ENCODE measurements around the gene FERMT3.

Gene FERMT3

DNA sequence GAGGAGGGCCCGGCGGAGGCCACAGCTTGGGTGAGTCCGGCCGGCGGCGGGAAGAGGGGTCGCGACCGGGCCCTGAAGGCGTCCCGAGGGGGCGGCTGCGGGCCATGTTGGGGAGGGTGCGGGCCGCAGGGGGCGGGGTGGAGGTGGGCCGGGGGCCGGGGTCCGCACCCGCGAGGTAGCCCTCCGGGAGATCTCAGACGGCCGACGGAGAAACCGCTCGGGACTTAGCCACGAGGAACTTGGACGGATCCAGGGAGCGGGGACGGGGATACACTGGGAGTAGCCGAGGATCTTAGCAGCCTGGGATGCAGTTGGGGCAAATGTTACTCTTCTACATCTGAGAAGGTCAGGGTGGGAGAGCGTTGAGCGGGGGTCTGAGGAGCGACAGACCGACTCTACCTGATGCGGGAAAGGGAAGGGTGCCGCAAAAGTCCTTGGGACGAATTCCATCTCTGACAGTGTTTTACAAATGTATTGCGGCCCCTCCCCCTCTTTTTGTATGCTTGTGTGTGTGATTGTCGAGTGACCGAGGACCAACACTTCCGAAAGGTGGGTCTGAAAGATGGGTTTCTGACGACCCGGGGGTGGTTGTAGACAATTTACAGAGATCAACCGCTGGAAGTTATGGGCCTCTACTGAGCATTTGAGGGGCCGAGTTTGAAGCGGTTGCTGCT is 19.9 kb upstream of the FERMT3 start:
- peak; percentile 40 for DNase-seq

DNA sequence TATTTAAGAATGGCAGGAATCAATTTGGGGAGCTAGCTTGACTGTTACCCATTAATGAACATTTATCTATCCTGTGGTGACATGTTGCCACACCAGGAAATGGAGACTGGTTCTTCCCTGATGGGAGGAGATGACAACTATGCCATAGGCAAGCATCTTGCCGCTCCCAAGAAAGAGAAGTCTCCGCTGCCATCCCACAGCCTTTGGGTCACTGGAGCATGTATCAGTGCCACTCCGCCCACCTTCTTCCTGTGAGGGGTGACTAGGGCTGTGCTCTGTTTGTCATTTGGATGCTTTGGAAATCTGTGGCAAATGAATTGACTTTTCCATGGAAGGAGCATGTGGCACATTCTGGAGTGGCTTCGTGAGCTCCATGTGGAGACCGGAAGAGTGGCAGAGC is 14.1 kb upstream of the FERMT3 start:
- no peak for DNase-seq

DNA sequence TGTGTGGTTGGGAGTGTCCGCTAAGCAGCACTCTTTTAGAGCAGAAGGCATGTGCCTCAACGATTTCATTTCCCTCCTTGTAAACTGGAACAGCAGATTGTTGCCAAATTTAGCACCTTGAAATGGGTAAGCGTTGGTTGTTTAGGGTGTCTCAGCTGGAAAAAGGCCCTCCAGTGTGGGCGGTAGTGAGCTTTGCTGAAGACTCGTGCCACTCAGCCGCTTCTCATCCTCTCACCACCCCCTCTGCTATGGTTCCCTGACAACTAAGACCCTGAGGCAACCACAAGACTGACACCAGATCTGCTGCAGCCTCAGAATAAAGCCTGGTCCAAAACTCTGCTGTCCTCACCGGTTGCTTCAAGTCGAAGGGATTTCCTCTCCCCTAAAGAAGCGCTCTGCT is 9.9 kb upstream of the FERMT3 start:
- no peak for DNase-seq

DNA sequence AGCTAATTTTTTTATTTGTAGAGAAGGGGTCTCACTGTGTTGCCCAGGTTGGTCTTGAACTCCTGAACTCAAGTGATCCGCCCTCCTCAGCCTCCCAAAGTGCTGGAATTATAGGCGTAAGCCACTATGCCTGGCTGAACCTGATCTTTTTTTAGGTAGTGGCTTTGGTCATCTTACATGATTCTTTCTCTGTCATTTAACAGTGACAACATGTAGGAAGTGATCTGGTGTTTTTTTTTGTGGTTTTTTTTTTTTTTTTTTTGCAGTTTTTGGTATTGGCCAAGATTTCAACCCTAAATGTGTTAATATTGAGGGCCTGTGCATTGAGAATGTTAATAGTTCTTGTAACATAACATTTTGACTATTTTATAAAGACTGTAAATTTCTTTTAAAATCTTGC is 8.0 kb upstream of the FERMT3 start:
- DNase-seq: peak; percentile 44

DNA sequence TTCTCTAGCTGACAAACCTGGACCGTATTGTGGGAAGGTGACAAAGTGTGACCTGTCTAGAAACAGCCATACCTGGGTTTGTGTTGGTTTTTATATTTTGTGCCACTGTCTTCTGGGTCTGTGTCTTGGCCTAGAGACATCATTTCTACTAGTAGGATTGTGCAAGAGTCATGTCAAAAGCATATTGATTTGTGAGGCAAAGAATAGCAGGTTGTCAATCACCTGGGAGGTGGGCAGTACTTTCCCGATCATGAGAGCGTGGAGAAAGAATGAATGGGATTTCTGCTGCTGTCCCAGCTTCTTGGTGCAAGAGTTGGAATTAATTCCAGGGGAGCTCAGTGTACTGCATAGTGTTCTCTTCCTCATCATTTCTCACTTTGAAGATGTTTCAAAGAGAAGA is 5.0 kb upstream of the FERMT3 start:
- DNase-seq: no peak

DNA sequence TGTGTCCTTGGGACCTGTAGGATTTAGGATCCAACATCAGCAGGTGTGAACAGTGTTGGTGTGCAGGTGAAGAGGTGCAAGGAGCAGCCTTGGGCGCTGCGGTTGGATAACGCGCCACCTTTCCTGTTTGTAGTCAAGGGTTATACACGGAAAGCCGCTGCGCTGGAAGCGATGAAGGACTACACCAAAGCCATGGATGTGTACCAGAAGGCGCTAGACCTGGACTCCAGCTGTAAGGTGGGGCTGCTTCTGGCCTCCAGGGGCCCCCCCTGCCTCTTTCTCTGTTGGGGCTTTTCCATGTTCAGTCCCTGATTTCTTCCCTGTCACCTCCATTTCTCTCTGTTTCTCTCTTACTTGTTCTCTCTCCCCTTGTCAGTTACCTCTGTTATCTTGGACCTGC is 3.5 kb upstream of the FERMT3 start:
- no peak for DNase-seq

DNA sequence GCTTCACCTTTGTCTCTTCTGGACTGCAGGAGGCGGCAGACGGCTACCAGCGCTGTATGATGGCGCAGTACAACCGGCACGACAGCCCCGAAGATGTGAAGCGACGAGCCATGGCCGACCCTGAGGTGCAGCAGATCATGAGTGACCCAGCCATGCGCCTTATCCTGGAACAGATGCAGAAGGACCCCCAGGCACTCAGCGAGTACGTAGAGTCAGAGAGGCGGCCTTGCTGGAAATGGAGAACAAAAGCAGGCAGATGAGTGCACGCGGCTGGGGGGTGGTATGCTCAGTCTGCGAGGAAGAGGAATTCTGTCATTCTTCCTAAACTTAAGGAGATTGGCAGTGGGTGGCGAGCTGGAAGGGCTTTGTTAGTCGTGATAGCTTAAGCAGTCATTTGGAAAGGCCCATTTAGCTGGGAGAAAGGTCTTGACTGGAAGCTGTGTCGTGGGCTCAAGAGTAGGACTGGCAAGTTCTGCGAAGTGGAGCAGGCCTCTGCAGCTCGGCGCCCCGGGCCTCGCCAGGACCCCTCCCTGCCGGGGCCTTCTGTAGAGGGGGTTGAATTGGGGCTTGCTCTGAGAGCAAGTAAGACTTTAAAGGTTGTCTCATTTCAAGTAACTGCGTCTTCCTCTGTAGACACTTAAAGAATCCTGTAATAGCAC is 3.0 kb upstream of the FERMT3 start:
- no peak for DNase-seq

DNA sequence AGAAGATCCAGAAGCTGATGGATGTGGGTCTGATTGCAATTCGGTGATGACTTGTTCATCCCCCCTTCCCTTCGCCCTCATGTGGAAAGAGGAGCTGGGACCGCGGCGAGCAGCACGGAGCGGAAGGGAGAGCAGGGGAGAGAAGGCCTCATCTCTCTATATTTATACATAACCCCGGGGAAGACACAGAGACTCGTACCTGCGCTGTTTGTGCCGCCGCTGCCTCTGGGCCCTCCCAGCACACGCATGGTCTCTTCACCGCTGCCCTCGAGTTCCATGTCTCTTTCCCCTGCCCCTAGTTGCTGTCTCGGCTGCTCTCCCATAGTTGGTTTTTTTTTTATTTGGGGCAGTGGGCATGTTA is 2.5 kb upstream of the FERMT3 start:
- no peak for DNase-seq

DNA sequence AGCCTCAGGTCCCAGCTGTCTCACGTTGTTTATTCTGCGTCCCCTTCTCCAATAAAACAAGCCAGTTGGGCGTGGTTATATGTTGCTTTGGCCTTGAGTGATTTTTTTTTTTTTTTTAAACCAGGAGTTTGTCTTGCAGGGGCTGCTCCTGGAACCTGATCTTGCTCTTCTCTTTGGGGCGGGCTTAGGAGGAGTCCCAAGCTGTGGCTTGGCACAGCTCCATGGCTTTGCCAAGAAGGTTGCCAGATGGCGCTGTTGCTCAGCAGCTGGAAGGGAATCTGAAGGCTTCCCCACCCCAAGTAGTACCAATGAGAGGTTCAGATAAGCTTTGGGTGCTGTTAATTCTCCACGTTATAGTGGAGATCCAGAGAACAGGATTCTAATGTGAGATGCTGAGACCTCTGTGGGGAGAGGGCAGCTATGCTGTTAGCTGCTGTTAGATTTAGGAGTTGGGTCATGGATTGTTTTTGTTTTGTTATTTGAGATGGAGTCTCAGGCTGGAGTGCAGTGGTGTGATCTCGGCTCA is 2.0 kb upstream of the FERMT3 start:
- peak; percentile 99 for DNase-seq

DNA sequence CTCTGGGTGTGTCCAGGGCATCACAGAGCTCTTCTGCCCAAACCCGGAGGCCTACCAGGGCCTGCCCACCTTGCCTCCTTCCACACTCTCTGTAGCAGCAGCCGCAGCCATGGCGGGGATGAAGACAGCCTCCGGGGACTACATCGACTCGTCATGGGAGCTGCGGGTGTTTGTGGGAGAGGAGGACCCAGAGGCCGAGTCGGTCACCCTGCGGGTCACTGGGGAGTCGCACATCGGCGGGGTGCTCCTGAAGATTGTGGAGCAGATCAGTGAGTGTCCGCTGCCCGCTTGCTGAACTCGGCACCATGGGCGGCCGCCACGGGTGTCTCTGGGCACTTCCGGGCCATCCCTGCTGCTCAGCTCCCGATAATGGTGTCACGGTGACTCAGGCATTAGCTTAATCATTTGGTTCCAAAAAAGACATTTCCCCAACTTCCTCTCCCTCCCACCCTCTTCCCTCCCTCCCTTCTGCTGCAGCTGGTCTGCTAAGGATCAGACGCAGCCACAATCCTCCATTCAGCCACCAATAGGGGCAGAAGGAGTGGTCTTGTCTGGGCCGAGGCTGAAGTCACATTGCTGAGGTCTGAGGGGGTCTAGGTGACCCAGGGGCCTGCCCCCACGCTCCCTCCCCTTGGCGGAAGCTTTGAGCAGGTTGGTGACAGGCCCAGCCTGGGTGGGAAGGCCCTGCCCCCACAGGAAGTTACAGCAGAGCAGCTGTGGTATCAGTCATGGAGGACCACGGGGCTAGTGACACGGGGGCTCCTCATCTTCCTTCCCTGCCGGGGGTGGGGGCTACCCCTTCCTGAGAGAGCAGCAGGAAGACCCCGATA is 950 bp downstream of the FERMT3 start:
- DNase-seq: peak; percentile 95

DNA sequence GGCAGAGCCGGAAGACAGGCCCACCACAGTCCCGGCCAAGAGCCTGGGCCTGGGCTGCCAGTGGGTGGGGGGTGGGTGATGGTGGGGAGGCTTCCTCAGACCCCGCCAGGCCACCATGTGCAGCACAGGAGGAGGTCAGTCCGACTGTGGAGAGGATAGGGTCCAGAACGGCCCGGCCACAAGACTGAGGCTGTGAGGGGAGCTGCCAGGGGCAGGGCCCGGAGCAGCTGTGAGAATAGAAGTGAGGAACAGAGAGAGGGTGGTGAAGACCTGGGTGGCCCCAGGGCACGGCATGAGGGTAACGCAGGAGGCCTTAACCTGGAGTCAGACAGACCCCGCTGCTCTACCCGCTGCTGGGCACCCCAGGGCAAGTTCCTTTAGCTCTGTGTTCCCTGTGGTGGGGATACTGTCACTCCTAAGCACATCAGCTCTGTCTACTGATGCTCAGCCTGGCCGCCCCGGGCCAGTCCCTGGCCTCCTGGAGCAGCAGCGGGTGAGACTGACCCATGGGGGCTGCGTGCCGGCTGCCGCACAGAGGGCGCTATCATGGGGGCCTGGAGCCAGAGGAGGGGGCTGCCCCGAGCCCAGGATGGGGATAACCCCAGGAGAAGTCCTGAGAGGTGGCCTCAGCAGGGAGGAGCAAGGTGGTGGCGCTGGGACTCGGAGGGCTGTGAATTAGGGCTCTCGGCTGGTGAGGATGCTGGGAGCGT is 1.7 kb downstream of the FERMT3 start:
- DNase-seq: no peak

DNA sequence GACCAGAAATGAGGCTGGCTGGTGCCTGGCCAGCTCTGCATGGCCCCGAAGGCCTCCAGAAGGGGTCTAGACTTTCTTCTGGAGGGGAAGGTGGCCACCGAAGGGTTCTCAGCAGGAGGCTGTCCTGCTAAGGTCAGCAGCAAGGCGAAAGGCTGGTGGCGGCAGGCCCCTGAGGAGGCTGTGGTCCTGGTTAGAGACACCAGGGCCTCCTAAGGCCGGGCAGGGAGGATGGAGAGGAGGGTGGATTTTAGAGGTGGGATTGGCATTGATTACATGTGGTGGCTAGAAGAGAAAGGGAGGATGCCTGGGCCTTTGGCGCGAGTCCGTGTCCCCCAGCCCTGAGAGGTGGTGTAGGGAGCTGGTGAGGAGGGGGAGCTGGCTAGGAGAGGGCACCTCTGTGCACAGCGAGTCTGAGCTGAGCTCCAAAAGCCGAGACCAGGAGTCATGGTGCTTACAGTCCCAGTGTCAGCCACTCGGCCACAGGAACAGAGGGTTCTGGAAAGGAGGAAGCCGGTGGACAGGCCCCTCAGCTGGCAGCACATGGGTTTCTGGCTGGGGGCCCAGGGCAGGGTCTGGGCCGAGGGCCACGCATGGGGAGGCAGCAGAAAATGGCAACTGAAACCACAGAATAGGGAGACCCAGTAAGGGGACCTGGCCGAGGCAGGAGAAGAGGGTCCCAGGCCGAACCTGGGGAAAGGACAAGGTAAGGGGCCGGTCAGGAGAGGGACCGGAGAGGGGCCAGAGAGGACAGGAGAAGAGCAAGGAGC is 2.5 kb downstream of the FERMT3 start:
- no peak for DNase-seq

DNA sequence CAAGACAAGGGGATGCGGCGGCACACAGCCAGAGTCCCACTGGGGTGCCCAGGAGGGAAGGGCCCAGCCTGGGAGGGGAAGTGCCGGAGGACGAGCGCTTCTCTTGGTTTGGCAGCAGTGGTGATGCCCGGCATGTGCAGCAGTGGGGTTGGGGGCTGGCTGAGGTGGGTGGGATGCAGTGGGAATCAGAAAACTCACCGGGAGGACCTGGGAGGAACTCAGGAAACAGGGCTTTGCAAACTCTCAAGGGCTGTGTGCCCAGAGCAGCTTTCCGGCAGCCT is 3.0 kb downstream of the FERMT3 start:
- no peak for DNase-seq

DNA sequence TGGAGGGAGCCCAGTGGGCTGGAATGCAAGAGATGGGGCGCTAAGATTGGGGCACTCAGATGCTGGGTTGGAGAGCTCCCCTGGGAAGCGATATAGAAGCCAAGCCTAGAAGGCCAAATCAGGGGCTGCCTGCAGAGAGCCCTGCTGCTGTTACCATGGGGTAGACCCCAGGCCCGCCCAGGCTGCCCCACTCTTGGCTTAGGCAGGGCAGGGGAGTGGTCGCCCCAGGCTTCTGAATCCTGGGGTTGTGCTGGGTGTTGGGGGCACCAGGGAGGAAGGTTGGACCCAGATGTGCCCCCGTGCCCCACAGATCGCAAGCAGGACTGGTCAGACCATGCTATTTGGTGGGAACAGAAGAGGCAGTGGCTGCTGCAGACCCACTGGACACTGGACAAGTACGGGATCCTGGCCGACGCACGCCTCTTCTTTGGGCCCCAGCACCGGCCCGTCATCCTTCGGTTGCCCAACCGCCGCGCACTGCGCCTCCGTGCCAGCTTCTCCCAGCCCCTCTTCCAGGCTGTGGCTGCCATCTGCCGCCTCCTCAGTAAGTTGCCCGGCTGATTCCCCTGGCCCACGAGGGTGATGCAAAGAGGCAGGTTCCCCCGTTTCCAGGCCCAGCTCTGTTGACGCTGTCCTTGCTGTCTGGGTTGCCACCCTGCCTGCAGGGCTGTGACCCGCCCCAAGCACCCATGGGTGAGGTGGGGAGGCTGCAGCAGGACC is 3.9 kb downstream of the FERMT3 start:
- DNase-seq: no peak

DNA sequence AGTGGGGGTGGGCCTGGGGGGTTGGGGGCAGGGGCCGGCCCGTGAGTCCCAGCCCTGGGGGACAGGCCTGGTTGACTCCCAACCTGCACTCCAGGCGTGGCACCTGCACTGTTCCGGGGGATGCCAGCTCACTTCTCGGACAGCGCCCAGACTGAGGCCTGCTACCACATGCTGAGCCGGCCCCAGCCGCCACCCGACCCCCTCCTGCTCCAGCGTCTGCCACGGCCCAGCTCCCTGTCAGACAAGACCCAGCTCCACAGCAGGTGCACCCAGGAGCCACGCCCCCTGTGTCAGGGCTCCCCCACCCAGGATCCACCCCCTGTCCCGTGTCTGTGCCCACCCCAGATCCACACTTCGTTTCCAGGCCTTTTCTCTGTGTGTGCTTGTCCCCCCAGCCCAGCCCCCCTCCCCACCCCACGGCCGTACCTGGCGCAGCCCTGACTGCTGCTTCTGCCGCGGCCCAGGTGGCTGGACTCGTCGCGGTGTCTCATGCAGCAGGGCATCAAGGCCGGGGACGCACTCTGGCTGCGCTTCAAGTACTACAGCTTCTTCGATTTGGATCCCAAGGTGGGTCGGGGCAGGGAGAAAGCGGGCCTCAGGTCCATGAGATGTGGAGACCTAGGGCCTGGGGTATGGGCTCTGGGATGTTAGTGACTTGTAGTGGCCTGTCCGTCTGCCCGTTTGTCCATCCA is 4.8 kb downstream of the FERMT3 start:
- no peak for DNase-seq

DNA sequence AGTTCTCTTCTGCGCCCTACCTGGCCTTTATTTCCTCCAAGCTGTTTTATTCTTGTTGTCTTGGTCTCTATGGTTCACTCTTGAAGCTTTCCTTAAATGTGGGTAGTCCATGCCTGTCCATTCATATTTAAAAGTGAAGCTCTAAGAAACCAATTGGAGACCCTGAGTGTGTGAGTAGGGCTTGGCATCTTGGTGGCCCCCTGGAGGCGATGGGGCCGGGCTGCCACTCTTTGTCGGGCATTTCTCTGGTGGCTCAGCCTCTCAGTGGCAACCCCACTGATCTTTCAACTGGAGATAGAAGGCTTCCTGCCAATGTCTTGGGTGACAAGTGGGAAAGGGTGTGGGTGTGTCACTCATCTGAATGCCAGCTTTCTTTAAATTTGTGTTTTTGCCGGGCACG is 10.4 kb downstream of the FERMT3 start:
- DNase-seq: peak; percentile 61

DNA sequence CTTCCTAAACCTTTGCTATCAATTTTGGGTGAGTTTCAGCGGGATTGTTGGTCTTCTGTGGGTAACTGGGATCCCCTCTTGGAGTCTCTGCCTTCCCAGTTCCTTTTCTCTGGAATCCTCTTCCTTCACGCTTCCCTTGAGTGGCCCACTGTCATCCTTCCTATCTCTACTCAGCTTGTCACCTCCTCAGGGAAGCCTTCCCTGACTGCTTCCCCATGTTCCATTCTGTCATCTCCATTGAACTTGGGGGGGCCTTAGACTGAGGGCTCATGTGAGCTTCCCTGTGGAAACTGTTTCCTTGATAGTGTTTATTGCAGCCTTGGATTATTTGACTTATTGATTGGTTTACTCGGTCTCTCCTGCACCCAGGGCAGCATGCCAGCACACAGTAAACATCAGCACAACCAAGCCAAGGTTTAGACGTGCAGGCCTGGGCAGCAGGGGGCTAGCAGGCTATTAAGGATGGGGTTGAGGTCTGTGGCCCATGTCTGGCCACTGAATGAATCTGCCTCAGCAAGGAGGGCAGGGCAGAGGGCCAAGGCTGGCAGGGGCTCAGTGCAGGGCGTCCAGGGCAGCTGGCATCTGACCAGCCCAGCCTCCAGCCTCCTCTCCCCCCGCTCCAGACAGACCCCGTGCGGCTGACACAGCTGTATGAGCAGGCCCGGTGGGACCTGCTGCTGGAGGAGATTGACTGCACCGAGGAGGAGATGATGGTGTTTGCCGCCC is 12.3 kb downstream of the FERMT3 start:
- no peak for DNase-seq

DNA sequence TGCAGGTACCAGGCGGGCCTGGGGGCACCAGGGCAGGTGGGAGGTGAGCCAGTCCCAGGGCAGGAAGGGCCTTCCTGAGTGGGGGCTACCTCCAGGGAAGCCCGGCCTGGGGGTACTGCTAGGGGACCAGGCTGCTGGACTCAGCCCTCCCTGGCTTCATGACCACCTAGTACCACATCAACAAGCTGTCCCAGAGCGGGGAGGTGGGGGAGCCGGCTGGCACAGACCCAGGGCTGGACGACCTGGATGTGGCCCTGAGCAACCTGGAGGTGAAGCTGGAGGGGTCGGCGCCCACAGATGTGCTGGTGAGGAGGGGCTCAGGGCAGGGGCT is 12.8 kb downstream of the FERMT3 start:
- DNase-seq: no peak

DNA sequence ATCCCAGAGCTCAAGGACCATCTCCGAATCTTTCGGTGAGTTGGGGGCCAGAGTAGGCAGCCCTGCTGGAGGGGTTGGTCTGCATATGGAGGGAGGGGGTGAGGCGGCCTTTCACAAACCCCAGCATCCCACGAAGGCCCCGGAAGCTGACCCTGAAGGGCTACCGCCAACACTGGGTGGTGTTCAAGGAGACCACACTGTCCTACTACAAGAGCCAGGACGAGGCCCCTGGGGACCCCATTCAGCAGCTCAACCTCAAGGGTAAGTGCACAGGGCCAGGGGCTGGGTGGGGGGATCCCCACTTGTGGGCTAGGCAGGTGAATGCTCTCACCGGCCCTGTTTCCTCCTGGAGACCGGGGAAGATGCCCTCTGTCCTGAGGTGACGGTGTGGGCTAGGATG is 13.2 kb downstream of the FERMT3 start:
- DNase-seq: no peak

DNA sequence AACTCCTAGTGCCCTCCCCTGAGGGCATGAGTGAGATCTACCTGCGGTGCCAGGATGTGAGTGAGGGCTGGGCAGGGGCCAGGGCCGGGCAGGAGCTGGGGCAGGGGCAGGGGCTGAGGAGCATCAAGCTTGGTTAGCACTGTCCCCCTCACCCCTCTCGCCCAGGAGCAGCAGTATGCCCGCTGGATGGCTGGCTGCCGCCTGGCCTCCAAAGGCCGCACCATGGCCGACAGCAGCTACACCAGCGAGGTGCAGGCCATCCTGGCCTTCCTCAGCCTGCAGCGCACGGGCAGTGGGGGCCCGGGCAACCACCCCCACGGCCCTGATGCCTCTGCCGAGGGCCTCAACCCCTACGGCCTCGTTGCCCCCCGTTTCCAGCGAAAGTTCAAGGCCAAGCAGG is 13.8 kb downstream of the FERMT3 start:
- no peak for DNase-seq

DNA sequence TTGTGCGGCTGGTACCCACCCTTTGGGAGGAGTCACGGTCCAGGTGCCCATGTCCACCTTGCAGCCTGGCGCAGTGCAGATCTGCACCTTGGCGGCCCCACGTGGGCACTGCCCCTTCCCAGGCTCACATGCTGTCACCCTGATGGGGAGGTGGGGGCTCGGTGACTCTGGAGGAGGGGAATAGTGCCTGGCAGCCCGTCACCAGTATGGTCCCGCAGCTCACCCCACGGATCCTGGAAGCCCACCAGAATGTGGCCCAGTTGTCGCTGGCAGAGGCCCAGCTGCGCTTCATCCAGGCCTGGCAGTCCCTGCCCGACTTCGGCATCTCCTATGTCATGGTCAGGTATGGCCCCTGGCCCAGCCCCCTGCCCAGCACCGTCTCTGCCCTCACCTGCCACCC is 14.3 kb downstream of the FERMT3 start:
- DNase-seq: no peak

All from hematopoietic multipotent progenitor cell treated with erythropoietin and hydrocortisone succinate and interleukin-3 and kit ligand, for 4 days (in vitro differentiated cells).